Left ventricle myocardium inferior (tissue), 1 donor: Measurements from ENCODE around the gene SH3TC1. TPM values are rescaled to one million over a fixed set of nuclear protein-coding genes. Genes with fewer than 3 reads are reported as not detected.

Source experiments
- DNase-seq: peaks from one replicate; pipeline ENCODE4 v3.0.0-alpha.2; 2020
- H3K27ac ChIP-seq: fragments of 200-600 bp; replicated peaks from 2 replicates; pipeline ENCODE4 v1.8.0; 2021
- H3K27me3 ChIP-seq: fragments of 200-600 bp; 2 replicates; pipeline ENCODE4 v1.8.0; 2021; ENCODE audit warnings: low read depth
- H3K36me3 ChIP-seq: fragments of 200-600 bp; 2 replicates; pipeline ENCODE4 v1.8.0; 2021
- H3K4me1 ChIP-seq: fragments of 200-600 bp; 2 replicates; pipeline ENCODE4 v1.8.0; 2021
- H3K4me3 ChIP-seq: fragments of 200-600 bp; 2 replicates; pipeline ENCODE4 v1.8.0; 2021; ENCODE audit warnings: mild to moderate bottlenecking, moderate library complexity
- H3K9me3 ChIP-seq: fragments of 200-600 bp; replicated peaks from 2 replicates; pipeline ENCODE4 v1.8.0; 2021
- intact Hi-C: fragments of 100-400 bp; cut with micrococcal nuclease; formaldehyde crosslinking; loops from one replicate; pipeline ENCODE4 v1.11.0; 2022
- total RNA-seq: library from RNA; stranded (reverse); fragmentation: NEBNext Ultra II Directional; extraction: Animal tissue kit (Norgen Biotek cat#: 25700); gene quantifications from one replicate; pipeline ENCODE4 v1.2.1, GENCODE V29; 2021
- TF ChIP-seq, protein P1 (sequence below): fragments of 200-600 bp; IDR thresholded peaks from 2 replicates; pipeline ENCODE4 v1.8.0; 2021; ENCODE audit warnings: antibody characterized with exemption, mild to moderate bottlenecking, borderline replicate concordance
- donor health status: DM: no; HTN: yes; CAD: no; lungs with severe emphysema.

The SH3TC1 gene
- total RNA-seq, 1 donor from 2014 or later = 13.6 TPM

GRCh38 chr4:8267077-8267476 lies 68.0 kb downstream of the SH3TC1 start:
- no peaks in the 10 kb centered on the region for H3K36me3 ChIP-seq
- peak overlapping the region; percentile 59 for H3K27ac ChIP-seq
- no peaks in the 10 kb centered on the region for H3K27me3 ChIP-seq
- DNase-seq = peak; percentile 87
- H3K9me3 ChIP-seq = no peaks in the 10 kb centered on the region
- H3K4me3 ChIP-seq = no peak overlapping the region
- intact Hi-C loops = no loop called here
- TF ChIP-seq, protein P1, sequence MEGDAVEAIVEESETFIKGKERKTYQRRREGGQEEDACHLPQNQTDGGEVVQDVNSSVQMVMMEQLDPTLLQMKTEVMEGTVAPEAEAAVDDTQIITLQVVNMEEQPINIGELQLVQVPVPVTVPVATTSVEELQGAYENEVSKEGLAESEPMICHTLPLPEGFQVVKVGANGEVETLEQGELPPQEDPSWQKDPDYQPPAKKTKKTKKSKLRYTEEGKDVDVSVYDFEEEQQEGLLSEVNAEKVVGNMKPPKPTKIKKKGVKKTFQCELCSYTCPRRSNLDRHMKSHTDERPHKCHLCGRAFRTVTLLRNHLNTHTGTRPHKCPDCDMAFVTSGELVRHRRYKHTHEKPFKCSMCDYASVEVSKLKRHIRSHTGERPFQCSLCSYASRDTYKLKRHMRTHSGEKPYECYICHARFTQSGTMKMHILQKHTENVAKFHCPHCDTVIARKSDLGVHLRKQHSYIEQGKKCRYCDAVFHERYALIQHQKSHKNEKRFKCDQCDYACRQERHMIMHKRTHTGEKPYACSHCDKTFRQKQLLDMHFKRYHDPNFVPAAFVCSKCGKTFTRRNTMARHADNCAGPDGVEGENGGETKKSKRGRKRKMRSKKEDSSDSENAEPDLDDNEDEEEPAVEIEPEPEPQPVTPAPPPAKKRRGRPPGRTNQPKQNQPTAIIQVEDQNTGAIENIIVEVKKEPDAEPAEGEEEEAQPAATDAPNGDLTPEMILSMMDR = peak; percentile 86
- H3K4me1 ChIP-seq = peaks cover 64% of the 10 kb centered on the region

- TF ChIP-seq, protein P1 = no peak
- Histone ChIP-seq H3K27me3 (no peaks in the 10 kb centered on the region), H3K9me3 (no peaks in the 10 kb centered on the region), H3K36me3 (no peaks in the 10 kb centered on the region), H3K27ac (no peak overlapping the region), H3K4me1 (peaks cover 76% of the 10 kb centered on the region), H3K4me3 (no peak overlapping the region)
- no peak for DNase-seq
- intact Hi-C loops = no loop called here
Observed at GRCh38 chr4:8268211-8268610, 69.1 kb downstream of the SH3TC1 start.

- H3K4me3 ChIP-seq = peak overlapping the region; percentile 78
- H3K4me1 ChIP-seq = peaks cover 84% of the 10 kb centered on the region
- TF ChIP-seq, protein P1 = no peak
- H3K27me3 ChIP-seq = no peaks in the 10 kb centered on the region
- H3K36me3 ChIP-seq = no peaks in the 10 kb centered on the region
- no peak for DNase-seq
- H3K27ac ChIP-seq = peak overlapping the region; percentile 86
- no peaks in the 10 kb centered on the region for H3K9me3 ChIP-seq
- intact Hi-C loops = no loop called here
Observed at GRCh38 chr4:8268901-8269534, 69.9 kb downstream of the SH3TC1 start.

- DNase-seq = peak; percentile 74
- peak within 1 kb of the TSS; percentile 86 for H3K27ac ChIP-seq
- peaks cover 91% of the 10 kb centered on the region for H3K4me1 ChIP-seq
- no peaks in the 10 kb centered on the region for H3K27me3 ChIP-seq
- TF ChIP-seq, protein P1 = no peak
- no peaks in the 10 kb centered on the region for H3K36me3 ChIP-seq
- H3K4me3 ChIP-seq = peak within 1 kb of the TSS; percentile 78
- intact Hi-C loops = no loop called here
- no peaks in the 10 kb centered on the region for H3K9me3 ChIP-seq
Observed at GRCh38 chr4:8269535-8270417, 70.7 kb downstream of the SH3TC1 start, which contains the start of gene HTRA3. Gene HTRA3 (plus strand): TSS chr4:8269754. CDS start chr4:8269969, 215 bp downstream.

- intact Hi-C loops = no loop called here
- TF ChIP-seq, protein P1 = no peak
- H3K27me3 ChIP-seq = no peaks in the 10 kb centered on the region
- peak overlapping the region; percentile 86 for H3K27ac ChIP-seq
- DNase-seq = no peak
- no peaks in the 10 kb centered on the region for H3K9me3 ChIP-seq
- H3K4me3 ChIP-seq = peak overlapping the region; percentile 78
- peaks cover 94% of the 10 kb centered on the region for H3K4me1 ChIP-seq
- H3K36me3 ChIP-seq = no peaks in the 10 kb centered on the region
Observed at GRCh38 chr4:8270418-8270771, 71.3 kb downstream of the SH3TC1 start.
